NCI-H2029 treated with DMSO at 0.1 percent for 48 hours (cell line): ENCODE results near the gene PDE4B.

Source experiments
- DNase-seq: peaks from one replicate; lab custom pipeline; 2025; lab: John Stamatoyannopoulos, UW

The PDE4B gene

GRCh38 chr1:65882076-65882475 lies 89.4 kb downstream of the PDE4B start:
- DNase-seq = no peak

GRCh38 chr1:65889441-65889840 lies 96.7 kb downstream of the PDE4B start:
- no peak for DNase-seq

- DNase-seq = no peak
Measured at GRCh38 chr1:65890201-65890843, 97.6 kb downstream of the PDE4B start.

GRCh38 chr1:65894738-65895605 lies 102.3 kb downstream of the PDE4B start:
- DNase-seq = no peak

GRCh38 chr1:65896721-65897120 lies 104.0 kb downstream of the PDE4B start:
- DNase-seq = no peak

- no peak for DNase-seq
Measured at GRCh38 chr1:65897485-65897884, 104.8 kb downstream of the PDE4B start.

GRCh38 chr1:65904681-65905083 lies 112.0 kb downstream of the PDE4B start:
- DNase-seq = no peak

GRCh38 chr1:65910432-65910831 lies 117.7 kb downstream of the PDE4B start:
- no peak for DNase-seq

GRCh38 chr1:65911679-65912078 lies 119.0 kb downstream of the PDE4B start:
- no peak for DNase-seq

GRCh38 chr1:65918564-65918963 lies 125.9 kb downstream of the PDE4B start:
- no peak for DNase-seq

- no peak for DNase-seq
Measured at GRCh38 chr1:65921446-65921845, 128.8 kb downstream of the PDE4B start.

GRCh38 chr1:65924471-65924870 lies 131.8 kb downstream of the PDE4B start:
- DNase-seq = no peak

GRCh38 chr1:65938506-65938905 lies 145.8 kb downstream of the PDE4B start:
- no peak for DNase-seq

GRCh38 chr1:65939191-65939590 lies 146.5 kb downstream of the PDE4B start:
- DNase-seq = no peak

GRCh38 chr1:65939636-65940035 lies 146.9 kb downstream of the PDE4B start:
- DNase-seq = no peak

- DNase-seq = no peak
Measured at GRCh38 chr1:65940126-65940525, 147.4 kb downstream of the PDE4B start.

- no peak for DNase-seq
Measured at GRCh38 chr1:65942476-65942875, 149.8 kb downstream of the PDE4B start.

- no peak for DNase-seq
Measured at GRCh38 chr1:65946376-65946775, 153.7 kb downstream of the PDE4B start.

GRCh38 chr1:65946960-65947359 lies 154.3 kb downstream of the PDE4B start:
- DNase-seq = no peak

- peak; percentile 28 for DNase-seq
Measured at GRCh38 chr1:65948609-65949229, 156.0 kb downstream of the PDE4B start.

GRCh38 chr1:65949230-65949626 lies 156.5 kb downstream of the PDE4B start:
- DNase-seq = no peak

GRCh38 chr1:65949933-65950332 lies 157.2 kb downstream of the PDE4B start:
- no peak for DNase-seq

- no peak for DNase-seq
Measured at GRCh38 chr1:65952696-65953095, 160.0 kb downstream of the PDE4B start.
